GM12892 (cell line): ENCODE data around the gene IPO11.

ENCODE experiments used
- POLR2A ChIP-seq: IDR thresholded peaks from 2 replicates; pipeline ENCODE4 v1.6.1; 2011; ENCODE audit warnings: low read depth, low read length, control low read depth
- POLR2AphosphoS5 ChIP-seq: IDR thresholded peaks from 2 replicates; pipeline ENCODE4 v1.6.1; 2011; ENCODE audit warnings: low read depth, low read length, control low read depth
- TAF1 ChIP-seq: IDR thresholded peaks from 2 replicates; pipeline ENCODE4 v1.6.1; 2011; ENCODE audit warnings: low read depth, mild to moderate bottlenecking, control low read depth, low read length, borderline replicate concordance

DNA sequence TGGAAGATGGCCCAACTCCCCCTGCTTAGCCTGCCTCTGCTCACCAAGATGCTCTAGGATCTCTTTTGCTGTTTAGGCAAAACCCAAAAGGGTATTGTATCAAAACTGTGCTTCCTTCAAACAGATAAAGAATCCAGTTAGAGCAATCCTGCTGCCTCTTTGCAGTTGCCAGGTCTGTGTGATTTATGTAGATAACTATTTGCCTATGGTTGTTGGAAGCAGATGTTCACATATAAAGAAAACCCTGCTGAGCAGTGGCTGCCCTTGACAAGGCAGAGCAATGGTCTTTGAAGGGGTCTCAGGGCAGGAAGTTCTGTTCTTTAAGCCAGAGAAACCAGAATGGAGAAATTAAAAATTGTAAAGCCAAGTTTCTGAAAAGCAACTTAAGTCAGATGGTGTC is 234.7 kb downstream of the IPO11 start:
- TF ChIP-seq POLR2A (no peak), TAF1 (no peak), POLR2AphosphoS5 (no peak)
